ENCODE results near the gene AP4M1.

AP4M1 gene

DNA sequence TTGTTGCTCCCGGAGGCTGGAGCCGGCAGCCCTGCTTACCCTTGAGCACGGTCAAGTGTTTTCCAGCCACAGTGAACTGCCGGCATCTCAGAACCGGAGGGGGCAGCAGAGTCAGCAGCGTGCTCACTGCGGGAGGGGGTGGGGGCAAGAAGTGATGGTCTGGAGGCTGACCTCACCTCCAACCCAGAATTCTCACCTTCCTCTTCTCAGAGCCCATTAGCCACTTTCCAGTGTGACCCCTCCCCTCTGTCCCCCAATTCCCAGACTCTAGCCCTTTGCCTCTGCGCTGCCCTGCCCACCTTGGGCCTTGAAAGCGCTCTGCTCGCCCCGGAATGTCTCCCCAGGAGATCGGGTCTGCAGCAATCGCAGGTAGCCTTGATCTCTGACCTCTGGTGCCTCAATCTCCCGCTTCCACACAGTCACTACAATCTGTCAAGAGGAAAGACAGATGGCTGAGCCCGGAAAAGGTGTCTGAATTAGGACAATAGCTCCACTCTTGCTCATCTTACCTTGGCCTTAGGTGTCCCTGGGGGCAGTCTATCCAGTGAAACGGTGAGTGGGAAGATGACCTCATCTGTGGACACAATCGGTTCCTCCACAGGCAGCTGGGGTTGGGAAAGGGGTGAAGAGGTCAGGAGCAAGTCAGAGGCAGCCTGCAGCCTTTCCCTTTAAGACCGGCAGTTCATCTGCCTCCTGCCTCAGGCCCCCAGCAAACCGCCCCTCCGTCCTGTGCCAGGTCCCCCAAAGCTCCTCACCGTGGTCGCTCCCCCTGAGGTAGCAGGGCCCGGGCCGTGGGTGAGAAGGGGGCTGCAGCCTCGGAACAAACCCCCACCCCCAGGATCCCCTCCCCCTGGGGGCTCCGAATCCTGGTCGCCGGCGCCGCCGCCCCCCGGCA lies 56.1 kb downstream of the AP4M1 start:
- DNase-seq (ENCODE audit: low spot score): no peak
